Measurements from ENCODE around the gene TTLL1.
"Not testable (repeated sequence)": the region's sequence is repeated elsewhere in the genome, so short reads cannot be mapped to it uniquely, and the experiment has no call there.

Gene TTLL1

GRCh38 chr22:43110444-43110926 lies 21.3 kb upstream of the TTLL1 start, which contains the start of gene BIK:
TSS of gene BIK (plus strand) at chr22:43110750. CDS start at chr22:43124023, 13,273 bp downstream.
- DNase-seq (ENCODE audit: low read depth) = peak; percentile 20

- no peak for DNase-seq (ENCODE audit: low read depth)
Observed at GRCh38 chr22:43109921-43110443, 20.8 kb upstream of the TTLL1 start.

- no peak for DNase-seq (ENCODE audit: low read depth)
Observed at GRCh38 chr22:43109511-43109910, 20.3 kb upstream of the TTLL1 start.

- DNase-seq (ENCODE audit: low read depth) = no peak
Observed at GRCh38 chr22:43106302-43106701, 17.1 kb upstream of the TTLL1 start.

GRCh38 chr22:43104950-43105349 lies 15.8 kb upstream of the TTLL1 start:
- DNase-seq (ENCODE audit: low read depth) = not testable (repeated sequence)

GRCh38 chr22:43104056-43104625 lies 14.9 kb upstream of the TTLL1 start:
- DNase-seq (ENCODE audit: low read depth) = not testable (repeated sequence)

GRCh38 chr22:43101306-43101705 lies 12.1 kb upstream of the TTLL1 start:
- DNase-seq (ENCODE audit: low read depth) = no peak

GRCh38 chr22:43100225-43100624 lies 11.0 kb upstream of the TTLL1 start:
- no peak for DNase-seq (ENCODE audit: low read depth)

GRCh38 chr22:43099095-43099494 lies 9.9 kb upstream of the TTLL1 start:
- DNase-seq (ENCODE audit: low read depth) = no peak

GRCh38 chr22:43098356-43098755 lies 9.2 kb upstream of the TTLL1 start:
- no peak for DNase-seq (ENCODE audit: low read depth)

GRCh38 chr22:43096420-43096819 lies 7.2 kb upstream of the TTLL1 start:
- DNase-seq (ENCODE audit: low read depth) = no peak

- no peak for DNase-seq (ENCODE audit: low read depth)
Observed at GRCh38 chr22:43094551-43094950, 5.4 kb upstream of the TTLL1 start.

- no peak for DNase-seq (ENCODE audit: low read depth)
Observed at GRCh38 chr22:43094085-43094484, 4.9 kb upstream of the TTLL1 start.

- no peak for DNase-seq (ENCODE audit: low read depth)
Observed at GRCh38 chr22:43092085-43092484, 2.9 kb upstream of the TTLL1 start.

- no peak for DNase-seq (ENCODE audit: low read depth)
Observed at GRCh38 chr22:43090130-43090789, 1.1 kb upstream of the TTLL1 start.

- DNase-seq (ENCODE audit: low read depth) = no peak
Observed at GRCh38 chr22:43088627-43088983, 586 bp downstream of the TTLL1 start.

GRCh38 chr22:43085658-43086606 lies 3.3 kb downstream of the TTLL1 start:
- no peak for DNase-seq (ENCODE audit: low read depth)

GRCh38 chr22:43081968-43082367 lies 7.2 kb downstream of the TTLL1 start:
- DNase-seq (ENCODE audit: low read depth) = no peak

- no peak for DNase-seq (ENCODE audit: low read depth)
Observed at GRCh38 chr22:43080616-43081015, 8.6 kb downstream of the TTLL1 start.

GRCh38 chr22:43079742-43080141 lies 9.4 kb downstream of the TTLL1 start:
- DNase-seq (ENCODE audit: low read depth) = no peak

- DNase-seq (ENCODE audit: low read depth) = no peak
Observed at GRCh38 chr22:43078522-43078921, 10.7 kb downstream of the TTLL1 start.

- DNase-seq (ENCODE audit: low read depth) = no peak
Observed at GRCh38 chr22:43077121-43077877, 11.9 kb downstream of the TTLL1 start.

Measured in activated gamma-delta T cell treated with anti-CD3 and anti-CD28 coated beads, Interleukin-2, amount 50 U/mL, for 16 hours (primary cell).